Common myeloid progenitor, CD34-positive (primary cell): ENCODE data around the gene ACSM3.

ENCODE experiments used
- CTCF ChIA-PET: fragments of 350-600 bp; sonication (Branson Sonifier 250); formaldehyde crosslinking; loops from one replicate; lab custom pipeline; 2021; ENCODE audit warnings: antibody characterized with exemption; lab: Charles Lee
- POLR2A ChIA-PET: fragments of 350-600 bp; sonication (Branson Sonifier 250); formaldehyde crosslinking; loops from one replicate; lab custom pipeline; 2021; ENCODE audit warnings: antibody characterized with exemption; lab: Charles Lee
- DNase-seq, 3 donors: peaks; one replicate each; pipeline versions ENCODE4 v3.0.0 to v3.0.0-alpha.2; 2013
- H3K27ac ChIP-seq, 2 experiments: 1 replicate in 1 of 2; 2 replicates in 1 of 2; pipeline ENCODE4 v1.7.0; 2013; ENCODE audit warnings: inconsistent platforms in 2 of 2, low read length in 2 of 2, mild to moderate bottlenecking in 2 of 2, low read depth in 1 of 2, moderate library complexity in 1 of 2; ENCODE audit not compliant: severe bottlenecking in 2 of 2, insufficient read depth in 1 of 2, poor library complexity in 1 of 2
- H3K27me3 ChIP-seq, 5 experiments: replicated peaks in 2 of 5; 1 replicate in 3 of 5; 2 replicates in 2 of 5; pipeline versions ENCODE4 v1.6.1 to v1.7.0; 2013; ENCODE audit warnings: low read length in 4 of 5, mild to moderate bottlenecking in 2 of 5, moderate library complexity in 2 of 5, inconsistent platforms in 1 of 5; ENCODE audit not compliant: insufficient read depth in 5 of 5, control insufficient read depth in 4 of 5
- H3K36me3 ChIP-seq, 4 experiments: 1 replicate in 2 of 4; 2 replicates in 2 of 4; pipeline versions ENCODE4 v1.6.1 to v1.7.0; 2013; ENCODE audit warnings: low read length in 3 of 4, control low read depth in 1 of 4, mild to moderate bottlenecking in 1 of 4; ENCODE audit not compliant: control insufficient read depth in 4 of 4, insufficient read depth in 4 of 4
- H3K4me1 ChIP-seq, 4 experiments: 1 replicate in 3 of 4; 2 replicates in 1 of 4; pipeline versions ENCODE4 v1.6.1 to v1.7.1; 2013; ENCODE audit warnings: low read length in 3 of 4, mild to moderate bottlenecking in 3 of 4, control low read depth in 1 of 4, inconsistent platforms in 1 of 4, moderate library complexity in 1 of 4; ENCODE audit not compliant: control insufficient read depth in 4 of 4, insufficient read depth in 4 of 4; ENCODE audit errors: control extremely low read depth in 1 of 4
- H3K4me3 ChIP-seq, 7 experiments: 1 replicate in 4 of 7; 2 replicates in 3 of 7; pipeline versions ENCODE4 v1.5.1 to v1.7.0; 2013; ENCODE audit warnings: mild to moderate bottlenecking in 7 of 7, low read length in 6 of 7, moderate library complexity in 6 of 7, inconsistent platforms in 2 of 7, low read depth in 2 of 7, control low read depth in 1 of 7; ENCODE audit not compliant: insufficient read depth in 4 of 7, control insufficient read depth in 1 of 7; ENCODE audit errors: extremely low read depth in 1 of 7
- H3K9me3 ChIP-seq, 5 experiments: 1 replicate in 4 of 5; 2 replicates in 1 of 5; pipeline versions ENCODE4 v1.6.1 to v1.7.1; 2013; ENCODE audit warnings: low read length in 4 of 5, mild to moderate bottlenecking in 2 of 5, inconsistent platforms in 1 of 5, low read depth in 1 of 5, moderate library complexity in 1 of 5; ENCODE audit not compliant: control insufficient read depth in 4 of 5, insufficient read depth in 2 of 5; ENCODE audit errors: control extremely low read depth in 1 of 5
- WGBS: methylation state at CpG from one replicate; pipeline ENCODE4 v1.1.5; 2013; ENCODE audit not compliant: insufficient coverage; 5-methylcytosine and 5-hydroxymethylcytosine counted together

The ACSM3 gene

DNA sequence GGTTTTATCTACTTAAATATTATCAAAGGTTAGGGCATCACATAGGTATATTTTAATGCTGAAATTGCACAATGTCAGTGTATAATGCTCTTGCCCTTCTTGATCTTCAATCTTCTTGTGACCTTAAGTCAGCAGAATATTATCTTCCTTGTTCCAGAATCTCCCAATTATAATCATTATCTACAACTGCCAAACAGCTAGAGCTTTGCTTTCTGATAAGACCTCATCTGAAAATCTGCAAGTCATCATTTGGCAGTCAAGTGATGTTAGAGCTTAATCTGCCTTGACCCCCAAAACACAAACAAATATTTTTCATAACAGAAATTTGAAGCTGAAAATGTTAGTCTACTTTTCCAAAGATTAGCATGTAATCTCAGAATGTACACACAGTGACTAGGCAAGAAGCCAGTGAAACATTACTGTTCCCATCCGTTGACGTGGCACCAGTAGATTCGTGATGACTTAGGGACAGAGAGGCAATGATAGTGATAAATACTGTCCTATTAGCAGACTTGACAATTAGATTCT is 62.3 kb downstream of the ACSM3 start:
- POLR2A ChIA-PET, result interaction anchor here (0.9 kb wide), 1 partner anchor 18 kb away, joined by 3 read pairs; no protein-coding TSS in a partner anchor
- H3K4me1 ChIP-seq, result peaks cover 17 to 35% (median 25%) of the 10 kb centered on the region in 4 experiments
- CTCF ChIA-PET, result interaction anchor here (0.7 to 3.7 kb wide), 5 partner anchors 12 to 27 kb away, joined by 4 to 18 read pairs (median 4); partner anchors contain the start of genes ERI2 and REXO5
- no peak overlapping the region for H3K4me3 ChIP-seq
- no peaks in the 10 kb centered on the region for H3K27me3 ChIP-seq
- no peaks in the 10 kb centered on the region for H3K9me3 ChIP-seq
- peaks cover 13 to 67% (median 33%) of the 10 kb centered on the region in 4 experiments for H3K36me3 ChIP-seq
- peak overlapping the region in 1 of 2 experiments; percentile 67 for H3K27ac ChIP-seq
- DNase-seq, result peak; percentile 25 to 78 (median 59)
- 51% methylated on average over 3 of the region's 3 CpGs for WGBS

DNA sequence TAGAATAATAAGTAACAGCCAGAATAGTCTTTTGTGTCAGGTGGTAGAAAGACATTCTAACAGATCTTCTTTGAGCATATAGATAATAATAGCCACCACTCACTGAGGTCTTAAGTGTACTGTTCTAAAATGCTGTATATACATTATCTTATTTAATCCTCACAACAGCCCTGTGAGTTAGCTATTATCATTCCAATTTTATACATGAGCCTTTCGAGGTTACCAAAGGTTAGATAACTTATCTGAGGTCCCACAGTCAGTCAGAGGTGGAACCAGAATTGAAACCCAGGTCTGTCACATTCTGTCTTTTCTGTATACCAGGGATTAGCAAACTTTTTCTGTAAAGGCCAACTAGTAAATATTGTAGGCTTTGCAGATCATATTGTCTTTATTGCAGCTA is 65.7 kb downstream of the ACSM3 start:
- POLR2A ChIA-PET, result no interaction called here
- CTCF ChIA-PET, result interaction anchor here (1.3 kb wide), 1 partner anchor 13 kb away, joined by 3 read pairs; no protein-coding TSS in a partner anchor

DNA sequence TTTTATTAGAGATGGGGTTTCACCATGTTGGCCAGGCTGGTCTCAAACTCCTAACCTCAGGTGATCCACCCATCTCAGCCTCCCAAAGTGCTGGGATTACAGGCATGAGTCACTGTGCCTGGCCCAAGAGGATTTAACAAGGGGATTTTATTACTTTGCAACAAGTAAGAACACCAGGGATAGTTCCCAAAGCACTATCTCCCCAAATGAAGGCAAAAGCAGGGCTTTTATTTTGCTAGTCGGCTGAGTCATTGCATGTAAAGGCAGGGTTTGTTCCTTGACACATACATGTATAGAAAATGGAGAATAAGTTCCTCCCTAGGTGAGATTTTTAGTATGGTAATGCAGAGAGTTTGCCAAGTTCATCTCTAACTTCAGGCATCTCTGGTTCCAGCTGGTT is 66.6 kb downstream of the ACSM3 start:
- ChIA-PET POLR2A (no interaction called here), CTCF (no interaction called here)
- Histone ChIP-seq H3K27ac (no peak overlapping the region), H3K27me3 (no peaks in the 10 kb centered on the region), H3K4me1 (peaks cover 0 to 9% (median 3%) of the 10 kb centered on the region in 4 experiments), H3K36me3 (peaks cover 21 to 83% (median 57%) of the 10 kb centered on the region in 4 experiments), H3K9me3 (peaks cover 0 to 16% (median 3%) of the 10 kb centered on the region in 5 experiments), H3K4me3 (no peak overlapping the region)
- no peak for DNase-seq
- WGBS, result 88% methylated on average over 1 of the region's 1 CpG

More for the DNA sequence above, 65.7 kb downstream of the ACSM3 start:
- no peak for DNase-seq
- peaks cover 0 to 9% (median 4%) of the 10 kb centered on the region in 4 experiments for H3K4me1 ChIP-seq
- H3K27ac ChIP-seq, result peak overlapping the region in 1 of 2 experiments; percentile 22
- H3K9me3 ChIP-seq, result peaks cover 0 to 7% (median 2%) of the 10 kb centered on the region in 5 experiments
- H3K4me3 ChIP-seq, result no peak overlapping the region
- H3K36me3 ChIP-seq, result peaks cover 17 to 80% (median 55%) of the 10 kb centered on the region in 4 experiments
- no peaks in the 10 kb centered on the region for H3K27me3 ChIP-seq
- WGBS, result 71% methylated on average over 1 of the region's 1 CpG

DNA sequence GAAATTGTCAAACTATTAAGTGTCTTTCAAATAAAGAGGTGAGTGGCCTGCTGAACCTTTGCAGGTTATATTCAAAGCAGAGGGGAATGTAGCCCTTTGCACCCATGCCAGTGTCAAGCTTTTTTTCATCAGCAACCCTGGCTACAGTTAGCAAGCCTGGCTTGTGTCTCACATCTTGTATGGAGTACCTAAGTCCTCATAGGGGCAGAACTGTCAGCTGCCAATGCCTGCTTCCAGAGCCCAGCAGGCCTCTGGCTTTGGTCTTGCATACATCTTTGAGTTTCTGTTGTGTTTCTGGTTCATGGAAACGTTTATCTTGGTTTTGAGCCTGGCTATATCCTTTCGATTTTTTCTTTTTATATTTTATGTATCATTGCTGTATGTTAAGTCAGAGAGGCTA is 69.3 kb downstream of the ACSM3 start:
- WGBS, result no CpG with 5 or more reads among the region's 2 CpGs
- no peaks in the 10 kb centered on the region for H3K27me3 ChIP-seq
- ChIA-PET CTCF (interaction anchor here (1.3 to 1.5 kb wide), 3 partner anchors 9 to 26 kb away, joined by 3 to 5 read pairs (median 4); partner anchors contain the start of genes ERI2 and REXO5), POLR2A (no interaction called here)
- no peaks in the 10 kb centered on the region for H3K4me1 ChIP-seq
- H3K4me3 ChIP-seq, result no peak overlapping the region
- DNase-seq, result no peak
- H3K9me3 ChIP-seq, result peaks cover 2 to 32% (median 12%) of the 10 kb centered on the region in 5 experiments
- H3K27ac ChIP-seq, result no peak overlapping the region
- peaks cover 31 to 91% (median 64%) of the 10 kb centered on the region in 4 experiments for H3K36me3 ChIP-seq

- CTCF ChIA-PET, result interaction anchor here (1.2 to 1.5 kb wide), 2 partner anchors 10 to 40 kb away, joined by 3 to 4 read pairs; no protein-coding TSS in a partner anchor
- no peaks in the 10 kb centered on the region for H3K27me3 ChIP-seq
- no CpG with 5 or more reads among the region's 1 CpG for WGBS
- H3K9me3 ChIP-seq, result peaks cover 2 to 32% (median 12%) of the 10 kb centered on the region in 5 experiments
- POLR2A ChIA-PET, result no interaction called here
- H3K36me3 ChIP-seq, result peaks cover 34 to 77% (median 61%) of the 10 kb centered on the region in 4 experiments
- H3K27ac ChIP-seq, result no peak overlapping the region
- no peak for DNase-seq
- no peak overlapping the region for H3K4me3 ChIP-seq
- H3K4me1 ChIP-seq, result peaks cover 0 to 7% (median 2%) of the 10 kb centered on the region in 4 experiments
These were observed 74.4 kb downstream of the ACSM3 start for GRCh38 chr16:20838240-20838639.

DNA sequence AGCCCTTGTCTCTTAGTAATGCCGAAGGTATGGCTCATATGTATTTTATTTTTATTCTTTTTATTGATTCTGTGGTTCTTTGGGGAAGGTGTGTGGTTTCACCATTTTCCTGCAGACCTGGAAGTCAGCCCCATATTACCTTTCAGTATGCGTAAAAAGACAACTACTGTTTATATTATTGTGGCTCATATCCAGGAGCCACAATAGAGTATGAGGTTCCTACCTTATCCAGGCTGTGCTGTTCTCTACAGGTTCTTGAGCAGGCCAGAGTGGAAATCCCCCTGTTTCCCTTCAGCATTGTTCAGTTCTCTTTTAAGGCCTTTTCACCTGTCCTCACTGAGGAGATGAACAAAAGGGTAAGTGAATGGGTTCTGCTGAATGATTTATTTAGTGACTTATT is 75.7 kb downstream of the ACSM3 start:
- Histone ChIP-seq H3K9me3 (peaks cover 2 to 25% (median 12%) of the 10 kb centered on the region in 5 experiments), H3K27ac (no peak overlapping the region), H3K36me3 (peaks cover 28 to 72% (median 49%) of the 10 kb centered on the region in 4 experiments), H3K4me3 (no peak overlapping the region), H3K27me3 (no peaks in the 10 kb centered on the region), H3K4me1 (peaks cover 10 to 20% (median 14%) of the 10 kb centered on the region in 4 experiments)
- ChIA-PET POLR2A (no interaction called here), CTCF (no interaction called here)
- no peak for DNase-seq
- no CpG with 5 or more reads among the region's 2 CpGs for WGBS

GRCh38 chr16:20844054-20844453 is 80.2 kb downstream of the ACSM3 start:
- peak overlapping the region in 1 of 2 experiments; percentile 64 for H3K27ac ChIP-seq
- peaks cover 7 to 63% (median 21%) of the 10 kb centered on the region in 4 experiments for H3K36me3 ChIP-seq
- peaks cover 12 to 62% (median 40%) of the 10 kb centered on the region in 4 experiments for H3K4me1 ChIP-seq
- H3K9me3 ChIP-seq, result no peaks in the 10 kb centered on the region
- WGBS, result 67% methylated on average over 1 of the region's 2 CpGs
- CTCF ChIA-PET, result interaction anchor here (1.1 to 6.2 kb wide), 4 partner anchors 17 to 31 kb away, joined by 3 to 41 read pairs (median 8); no protein-coding TSS in a partner anchor
- POLR2A ChIA-PET, result interaction anchor here (0.7 kb wide), 1 partner anchor 18 kb away, joined by 3 read pairs; no protein-coding TSS in a partner anchor
- H3K4me3 ChIP-seq, result peak overlapping the region in 1 of 7 experiments; percentile 2
- peak in 2 of 3 donors; percentile 19 to 36 for DNase-seq
- H3K27me3 ChIP-seq, result no peaks in the 10 kb centered on the region
